ENCODE measurements around the gene SDCCAG8. TPM values are rescaled to one million over a fixed set of nuclear protein-coding genes. Genes with fewer than 3 reads are reported as not detected.

SDCCAG8 gene
- total RNA-seq = 95.6 and 132 TPM in 2 replicates

DNA sequence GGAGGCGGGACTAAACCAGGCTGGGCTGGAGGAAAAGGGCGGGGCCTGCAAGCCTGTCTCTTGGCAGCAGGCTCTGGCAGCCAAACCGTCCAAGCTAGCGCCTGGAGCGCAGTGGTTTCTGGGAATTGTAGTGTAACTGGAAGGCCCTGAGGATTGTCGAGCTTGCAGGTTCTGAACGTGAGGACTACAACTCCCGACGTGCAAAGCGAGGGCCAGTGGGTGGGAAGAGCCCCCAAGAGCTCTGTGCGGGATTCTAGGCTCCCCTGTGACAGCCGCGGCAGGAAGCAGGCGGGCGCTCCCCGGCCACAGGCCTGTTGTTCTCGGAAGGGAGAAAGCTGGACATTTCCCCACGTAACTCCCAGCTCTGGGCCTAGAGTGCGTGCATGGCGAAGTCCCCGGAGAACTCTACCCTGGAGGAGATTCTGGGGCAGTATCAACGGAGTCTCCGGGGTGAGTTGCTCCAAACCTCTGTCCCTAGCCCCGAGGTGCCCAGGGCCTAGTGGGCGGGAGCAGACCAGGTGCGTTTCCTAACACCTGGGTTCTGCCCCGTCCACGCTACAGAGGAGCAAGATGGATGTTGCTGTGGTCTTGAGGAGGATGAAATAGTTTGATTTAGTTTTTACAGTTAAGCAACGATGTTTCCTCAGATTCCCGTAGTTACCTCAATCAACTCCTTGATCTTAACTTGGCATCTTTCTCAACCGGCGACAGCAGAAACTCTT, at the start of gene SDCCAG8:
SDCCAG8 (plus strand) TSS at position 251 of the 722 bp plus-strand sequence; CDS start at position 384, 133 bp downstream.

DNA sequence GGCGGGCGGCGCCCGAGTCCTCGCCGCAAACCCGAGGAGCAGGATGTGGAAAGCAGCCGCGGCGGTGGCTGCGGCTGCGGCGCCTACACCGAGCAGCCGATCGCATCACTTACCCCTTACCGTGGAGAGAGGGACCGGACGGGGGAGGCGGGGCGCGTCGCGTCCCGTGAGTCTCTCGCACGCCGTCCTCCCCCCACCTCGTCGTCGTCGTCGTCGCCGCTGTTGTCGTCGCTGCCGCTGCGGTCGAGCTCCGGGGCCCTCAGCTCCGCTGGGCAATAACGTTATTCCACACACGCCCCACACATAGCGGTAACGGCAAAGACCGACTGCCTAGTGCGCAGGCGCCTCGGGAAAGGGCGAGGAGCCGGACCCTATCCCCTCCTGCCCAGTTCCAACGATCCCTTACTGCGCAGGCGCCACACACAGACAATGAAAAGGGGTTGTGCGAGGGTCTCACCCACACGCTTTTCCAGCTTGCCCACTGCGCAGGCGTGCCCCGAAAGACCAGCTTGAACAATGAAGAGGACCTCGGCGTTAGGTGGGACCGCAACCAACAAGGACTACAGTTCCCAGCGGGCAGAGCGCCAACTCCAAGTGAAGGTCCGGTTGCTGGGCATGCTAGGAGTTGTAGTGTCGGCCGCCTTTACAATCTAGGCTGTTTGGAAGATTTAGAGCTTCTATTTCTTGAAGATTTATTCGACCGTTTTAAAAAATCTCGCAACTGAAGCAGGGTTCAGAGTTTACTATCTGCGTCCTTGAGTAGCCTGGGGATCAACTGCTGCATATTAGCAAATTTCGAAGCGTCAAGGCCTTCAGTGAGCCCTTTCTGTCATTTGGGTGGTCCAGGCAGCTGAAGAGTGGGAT, 682 bp upstream of the SDCCAG8 start, which contains the start of gene CEP170:
CEP170 (minus strand) TSS at position 355 of the 864 bp plus-strand sequence. CDS start 30,001 bp downstream, outside the sequence.

Other genes starting within 250 kb of the SDCCAG8 start
- 155 and 174 TPM in 2 replicates for gene CEP170, start 760 bp upstream of the SDCCAG8 start, total RNA-seq